ENCODE results near the gene PRDM2.

PRDM2 gene

GRCh38 chr1:13793088-13793730, 93.2 kb downstream of the PRDM2 start:
- no peak for FAIRE-seq

GRCh38 chr1:13794231-13795187, 94.5 kb downstream of the PRDM2 start:
- no peak for FAIRE-seq

GRCh38 chr1:13797397-13797796, 97.4 kb downstream of the PRDM2 start:
- no peak for FAIRE-seq

GRCh38 chr1:13798120-13798519, 98.1 kb downstream of the PRDM2 start:
- FAIRE-seq, result no peak

- no peak for FAIRE-seq
Measured at GRCh38 chr1:13799502-13800283, 99.7 kb downstream of the PRDM2 start.

- no peak for FAIRE-seq
Measured at GRCh38 chr1:13801232-13801631, 101.2 kb downstream of the PRDM2 start.

- FAIRE-seq, result no peak
Measured at GRCh38 chr1:13801655-13802486, 101.9 kb downstream of the PRDM2 start.

- no peak for FAIRE-seq
Measured at GRCh38 chr1:13802782-13803545, 103.0 kb downstream of the PRDM2 start.

- FAIRE-seq, result no peak
Measured at GRCh38 chr1:13803546-13804239, 103.7 kb downstream of the PRDM2 start.

- no peak for FAIRE-seq
Measured at GRCh38 chr1:13804240-13804633, 104.2 kb downstream of the PRDM2 start.

GRCh38 chr1:13805431-13805830, 105.4 kb downstream of the PRDM2 start:
- FAIRE-seq, result no peak

- no peak for FAIRE-seq
Measured at GRCh38 chr1:13806108-13806507, 106.1 kb downstream of the PRDM2 start.

- FAIRE-seq, result no peak
Measured at GRCh38 chr1:13807209-13807608, 107.2 kb downstream of the PRDM2 start.

- FAIRE-seq, result no peak
Measured at GRCh38 chr1:13808729-13809131, 108.7 kb downstream of the PRDM2 start.

- FAIRE-seq, result no peak
Measured at GRCh38 chr1:13809461-13810159, 109.6 kb downstream of the PRDM2 start.

GRCh38 chr1:13812456-13813397, 112.7 kb downstream of the PRDM2 start:
- no peak for FAIRE-seq

GRCh38 chr1:13813398-13814012, 113.5 kb downstream of the PRDM2 start:
- FAIRE-seq, result no peak

GRCh38 chr1:13814131-13814530, 114.1 kb downstream of the PRDM2 start:
- FAIRE-seq, result no peak

Measured in endometrium (tissue), 2 donors.